Duodenal mucosa (tissue), 2 donors: Measurements from ENCODE around the gene ADAMTS3.
"Not testable (repeated sequence)": the region's sequence is repeated elsewhere in the genome, so short reads cannot be mapped to it uniquely, and the experiment has no call there.

Experiments
- H3K27ac ChIP-seq: one replicate; pipeline ENCODE4 v1.7.0; 2013; ENCODE audit warnings: low read depth, low read length
- H3K27me3 ChIP-seq, 2 donors: one replicate each; pipeline ENCODE4 v1.7.0; 2013; ENCODE audit warnings: low read length in 2 of 2, control low read depth in 1 of 2; ENCODE audit not compliant: insufficient read depth in 2 of 2, control insufficient read depth in 1 of 2
- H3K36me3 ChIP-seq, 2 donors: one replicate each; pipeline ENCODE4 v1.7.0; 2013; ENCODE audit warnings: low read length in 2 of 2, control low read depth in 1 of 2; ENCODE audit not compliant: insufficient read depth in 2 of 2, control insufficient read depth in 1 of 2
- H3K4me1 ChIP-seq, 2 donors: one replicate each; pipeline ENCODE4 v1.7.0; 2013; ENCODE audit warnings: low read length in 2 of 2, control low read depth in 1 of 2; ENCODE audit not compliant: insufficient read depth in 2 of 2, control insufficient read depth in 1 of 2
- H3K4me3 ChIP-seq, 2 donors: one replicate each; pipeline ENCODE4 v1.7.0; 2013; ENCODE audit warnings: low read length in 2 of 2, low read depth in 1 of 2
- H3K9ac ChIP-seq, 2 donors: one replicate each; pipeline ENCODE4 v1.7.0; 2013; ENCODE audit warnings: low read length in 2 of 2, low read depth in 1 of 2
- H3K9me3 ChIP-seq, 2 donors: one replicate each; pipeline ENCODE4 v1.7.0; 2013; ENCODE audit warnings: low read length in 2 of 2, control low read depth in 1 of 2; ENCODE audit not compliant: control insufficient read depth in 1 of 2

ADAMTS3 gene

DNA sequence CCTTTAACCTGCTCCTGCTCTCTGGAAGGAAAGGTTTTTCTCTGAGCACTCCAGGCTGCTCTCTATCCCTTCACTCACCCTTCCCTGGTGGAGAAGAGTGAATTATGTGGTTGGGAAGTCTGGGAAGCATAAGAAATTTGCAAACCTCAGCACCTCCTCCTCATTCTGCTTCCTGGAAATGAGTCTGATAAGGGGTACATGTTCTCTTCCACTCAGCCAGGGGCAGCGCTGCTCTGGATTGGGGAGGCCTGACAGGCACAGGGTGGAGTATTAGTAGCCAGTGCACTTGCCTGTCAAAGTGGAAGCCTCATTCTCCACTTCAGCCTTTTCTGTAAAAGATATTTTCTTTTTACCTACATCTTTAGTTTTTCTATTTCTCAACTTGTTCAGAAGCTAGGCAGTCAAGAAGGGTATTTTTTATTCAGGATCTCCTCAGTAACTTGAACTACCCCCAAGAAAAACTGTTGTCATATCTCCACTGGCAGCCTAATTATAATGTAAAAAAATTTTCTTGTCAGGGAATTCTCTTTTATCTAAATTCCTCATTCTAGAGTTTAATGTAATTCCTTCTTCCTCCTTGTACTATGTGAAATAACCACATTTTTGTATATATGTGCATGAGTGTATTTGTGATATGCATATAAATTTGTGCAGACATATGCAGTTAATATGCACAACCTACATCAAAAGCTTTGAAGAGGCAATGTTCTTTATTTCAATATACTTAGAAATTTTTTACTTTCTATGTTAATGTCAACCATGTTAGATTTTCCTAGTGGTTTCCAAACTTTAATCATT is 15.3 kb downstream of the ADAMTS3 start:
- H3K36me3 ChIP-seq, result no peaks in the 10 kb centered on the region
- H3K4me3 ChIP-seq, result no peak overlapping the region
- H3K27ac ChIP-seq, result no peak overlapping the region
- H3K4me1 ChIP-seq, result no peaks in the 10 kb centered on the region
- H3K9me3 ChIP-seq, result no peaks in the 10 kb centered on the region
- H3K9ac ChIP-seq, result no peak overlapping the region
- H3K27me3 ChIP-seq, result no peaks in the 10 kb centered on the region

- H3K9ac ChIP-seq, result no peak overlapping the region
- H3K27ac ChIP-seq, result no peak overlapping the region
- no peaks in the 10 kb centered on the region for H3K36me3 ChIP-seq
- H3K4me3 ChIP-seq, result no peak overlapping the region
- no peaks in the 10 kb centered on the region for H3K9me3 ChIP-seq
- H3K4me1 ChIP-seq, result no peaks in the 10 kb centered on the region
- no peaks in the 10 kb centered on the region for H3K27me3 ChIP-seq
Observed at GRCh38 chr4:72552447-72552846, 16.6 kb downstream of the ADAMTS3 start.

DNA sequence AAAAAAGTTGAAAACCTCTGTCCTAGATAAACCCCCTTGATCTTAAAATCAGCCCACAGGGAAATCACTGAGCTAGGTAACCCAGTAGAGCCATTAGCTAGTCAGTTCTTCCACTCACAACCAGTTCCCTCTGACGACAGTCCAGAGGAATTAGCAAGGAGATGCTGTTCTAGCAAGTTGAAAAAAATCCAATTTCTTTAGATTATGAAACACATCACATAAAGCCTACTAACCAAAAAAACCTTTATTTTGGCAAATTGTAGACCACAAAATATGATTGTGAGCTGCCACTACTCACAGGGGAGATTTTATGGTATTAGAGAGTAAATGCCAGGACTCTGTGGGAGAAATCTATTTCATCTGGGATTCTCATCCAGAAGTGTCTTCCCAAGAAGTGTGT is 22.6 kb downstream of the ADAMTS3 start:
- H3K4me1 ChIP-seq, result no peaks in the 10 kb centered on the region
- H3K27me3 ChIP-seq, result no peaks in the 10 kb centered on the region
- no peaks in the 10 kb centered on the region for H3K9me3 ChIP-seq
- H3K9ac ChIP-seq, result no peak overlapping the region
- H3K36me3 ChIP-seq, result no peaks in the 10 kb centered on the region
- H3K4me3 ChIP-seq, result no peak overlapping the region
- H3K27ac ChIP-seq, result no peak overlapping the region

- not testable (repeated sequence) for H3K9ac ChIP-seq, H3K27ac ChIP-seq, H3K4me1 ChIP-seq, H3K9me3 ChIP-seq, H3K4me3 ChIP-seq, H3K27me3 ChIP-seq, H3K36me3 ChIP-seq
Observed at GRCh38 chr4:72540694-72541093, 28.3 kb downstream of the ADAMTS3 start.

DNA sequence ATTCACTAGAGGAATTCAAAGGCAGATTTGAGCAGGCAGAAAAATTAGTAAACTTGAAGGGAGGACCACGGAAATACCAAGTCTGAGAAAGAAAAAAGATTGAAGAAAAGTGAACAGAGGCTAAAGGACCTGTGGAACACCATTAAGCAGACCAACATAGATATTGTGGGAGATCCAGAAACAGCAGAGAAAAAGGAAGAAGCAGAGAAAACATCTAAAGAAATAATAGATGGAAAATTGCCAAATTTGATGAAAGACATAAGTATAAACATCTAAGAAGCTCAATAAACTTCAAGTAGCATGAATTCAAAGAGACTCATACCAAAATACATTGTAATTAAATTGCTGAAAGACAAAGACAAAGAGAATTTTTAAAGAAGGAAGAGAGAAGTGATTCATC is 31.0 kb downstream of the ADAMTS3 start:
- H3K4me3 ChIP-seq, result no peak overlapping the region
- H3K27ac ChIP-seq, result no peak overlapping the region
- no peak overlapping the region for H3K9ac ChIP-seq
- H3K27me3 ChIP-seq, result no peaks in the 10 kb centered on the region
- H3K9me3 ChIP-seq, result peaks cover 0 to 4% of the 10 kb centered on the region in 2 donors
- no peaks in the 10 kb centered on the region for H3K4me1 ChIP-seq
- H3K36me3 ChIP-seq, result no peaks in the 10 kb centered on the region

GRCh38 chr4:72536443-72536842 is 32.6 kb downstream of the ADAMTS3 start:
- no peak overlapping the region for H3K27ac ChIP-seq
- H3K4me3 ChIP-seq, result no peak overlapping the region
- H3K4me1 ChIP-seq, result no peaks in the 10 kb centered on the region
- H3K9ac ChIP-seq, result no peak overlapping the region
- no peaks in the 10 kb centered on the region for H3K27me3 ChIP-seq
- peaks cover 0 to 4% of the 10 kb centered on the region in 2 donors for H3K9me3 ChIP-seq
- no peaks in the 10 kb centered on the region for H3K36me3 ChIP-seq

- H3K27ac ChIP-seq, result no peak overlapping the region
Observed at GRCh38 chr4:72531768-72532290, 37.2 kb downstream of the ADAMTS3 start.

GRCh38 chr4:72531322-72531721 is 37.7 kb downstream of the ADAMTS3 start:
- Histone ChIP-seq H3K27me3 (no peaks in the 10 kb centered on the region), H3K36me3 (no peaks in the 10 kb centered on the region), H3K27ac (no peak overlapping the region), H3K4me3 (no peak overlapping the region), H3K4me1 (no peaks in the 10 kb centered on the region), H3K9ac (no peak overlapping the region), H3K9me3 (no peaks in the 10 kb centered on the region)

More at GRCh38 chr4:72531768-72532290, 37.2 kb downstream of the ADAMTS3 start:
- Histone ChIP-seq H3K36me3 (no peaks in the 10 kb centered on the region), H3K9ac (no peak overlapping the region), H3K9me3 (no peaks in the 10 kb centered on the region), H3K4me1 (no peaks in the 10 kb centered on the region), H3K4me3 (no peak overlapping the region), H3K27me3 (no peaks in the 10 kb centered on the region)

DNA sequence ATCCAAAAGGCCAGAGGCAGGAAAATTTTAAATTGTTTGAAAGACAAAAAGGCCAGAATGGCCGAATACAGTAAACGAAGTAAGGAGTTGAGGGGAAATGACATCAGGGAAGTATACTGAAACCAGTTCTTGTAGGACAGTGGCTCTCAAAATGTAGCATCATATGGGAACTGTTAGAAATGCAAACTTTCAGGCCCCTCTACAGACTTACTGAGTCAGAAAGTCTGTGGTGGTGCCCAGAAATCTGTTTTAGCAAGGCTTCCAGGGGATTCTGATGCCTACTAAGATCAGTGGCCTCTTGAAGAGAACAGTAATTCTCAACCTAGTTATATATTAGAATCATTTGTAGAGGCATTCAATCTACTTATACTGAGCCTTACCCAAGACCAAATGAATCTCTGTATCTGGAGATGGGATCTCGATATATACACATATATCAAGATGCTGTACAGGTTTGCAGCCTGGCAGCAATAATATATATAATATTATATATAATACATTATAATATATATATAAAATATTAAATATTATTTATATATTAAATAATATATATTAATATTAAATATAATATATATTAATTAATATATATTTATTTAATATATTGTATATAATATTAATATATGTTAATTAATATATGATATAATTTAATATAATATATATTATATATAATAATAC is 39.7 kb downstream of the ADAMTS3 start:
- Histone ChIP-seq H3K27ac (no peak overlapping the region), H3K4me1 (no peaks in the 10 kb centered on the region), H3K27me3 (no peaks in the 10 kb centered on the region), H3K9ac (no peak overlapping the region), H3K4me3 (no peak overlapping the region), H3K9me3 (no peaks in the 10 kb centered on the region), H3K36me3 (no peaks in the 10 kb centered on the region)

- no peak overlapping the region for H3K4me3 ChIP-seq
- H3K9me3 ChIP-seq, result no peaks in the 10 kb centered on the region
- H3K9ac ChIP-seq, result no peak overlapping the region
- no peaks in the 10 kb centered on the region for H3K36me3 ChIP-seq
- no peaks in the 10 kb centered on the region for H3K27me3 ChIP-seq
- H3K4me1 ChIP-seq, result no peaks in the 10 kb centered on the region
- H3K27ac ChIP-seq, result no peak overlapping the region
Observed at GRCh38 chr4:72527038-72527646, 41.9 kb downstream of the ADAMTS3 start.
